ENCODE results near the gene ECT2.
"Not testable (repeated sequence)": the region's sequence is repeated elsewhere in the genome, so short reads cannot be mapped to it uniquely, and the experiment has no call there.

ECT2 gene

GRCh38 chr3:172840463-172840862 is 89.9 kb downstream of the ECT2 start:
- H2AFZ ChIP-seq (ENCODE audit: low read depth, low read length) = no peak overlapping the region
- no peaks in the 10 kb centered on the region for H3K4me1 ChIP-seq (ENCODE audit: insufficient read depth, low read length)
- no peaks in the 10 kb centered on the region for H3K9me3 ChIP-seq (ENCODE audit: low read length)
- H3K36me3 ChIP-seq (ENCODE audit: insufficient read depth, low read length) = no peaks in the 10 kb centered on the region
- no peak overlapping the region for H3K4me3 ChIP-seq (ENCODE audit: low read length)
- H3K27me3 ChIP-seq (ENCODE audit: insufficient read depth, low read length) = no peaks in the 10 kb centered on the region

GRCh38 chr3:172840913-172841312 is 90.4 kb downstream of the ECT2 start:
- Histone ChIP-seq H3K27me3 (ENCODE audit: insufficient read depth, low read length) (no peaks in the 10 kb centered on the region), H3K4me3 (ENCODE audit: low read length) (no peak overlapping the region), H3K4me1 (ENCODE audit: insufficient read depth, low read length) (peaks cover under 1% of the 10 kb centered on the region), H3K36me3 (ENCODE audit: insufficient read depth, low read length) (no peaks in the 10 kb centered on the region), H3K9me3 (ENCODE audit: low read length) (no peaks in the 10 kb centered on the region), H2AFZ (ENCODE audit: low read depth, low read length) (no peak overlapping the region)

- H3K4me3 ChIP-seq (ENCODE audit: low read length) = no peak overlapping the region
- no peaks in the 10 kb centered on the region for H3K36me3 ChIP-seq (ENCODE audit: insufficient read depth, low read length)
- peaks cover 14% of the 10 kb centered on the region for H3K4me1 ChIP-seq (ENCODE audit: insufficient read depth, low read length)
- H3K27me3 ChIP-seq (ENCODE audit: insufficient read depth, low read length) = no peaks in the 10 kb centered on the region
- H3K9me3 ChIP-seq (ENCODE audit: low read length) = no peaks in the 10 kb centered on the region
- no peak overlapping the region for H2AFZ ChIP-seq (ENCODE audit: low read depth, low read length)
Observed at GRCh38 chr3:172844428-172844827, 93.9 kb downstream of the ECT2 start.

- Histone ChIP-seq H2AFZ (ENCODE audit: low read depth, low read length) (no peak overlapping the region), H3K27me3 (ENCODE audit: insufficient read depth, low read length) (no peaks in the 10 kb centered on the region), H3K4me3 (ENCODE audit: low read length) (no peak overlapping the region), H3K36me3 (ENCODE audit: insufficient read depth, low read length) (no peaks in the 10 kb centered on the region), H3K9me3 (ENCODE audit: low read length) (no peaks in the 10 kb centered on the region), H3K4me1 (ENCODE audit: insufficient read depth, low read length) (peaks cover 14% of the 10 kb centered on the region)
Observed at GRCh38 chr3:172846103-172846561, 95.6 kb downstream of the ECT2 start.

GRCh38 chr3:172846706-172847105 is 96.2 kb downstream of the ECT2 start:
- Histone ChIP-seq H3K27me3 (ENCODE audit: insufficient read depth, low read length) (no peaks in the 10 kb centered on the region), H3K4me1 (ENCODE audit: insufficient read depth, low read length) (peaks cover 14% of the 10 kb centered on the region), H3K9me3 (ENCODE audit: low read length) (no peaks in the 10 kb centered on the region), H2AFZ (ENCODE audit: low read depth, low read length) (no peak overlapping the region), H3K4me3 (ENCODE audit: low read length) (no peak overlapping the region), H3K36me3 (ENCODE audit: insufficient read depth, low read length) (no peaks in the 10 kb centered on the region)

- Histone ChIP-seq H3K36me3 (ENCODE audit: insufficient read depth, low read length) (no peaks in the 10 kb centered on the region), H3K9me3 (ENCODE audit: low read length) (no peaks in the 10 kb centered on the region), H3K27me3 (ENCODE audit: insufficient read depth, low read length) (no peaks in the 10 kb centered on the region), H3K4me3 (ENCODE audit: low read length) (no peak overlapping the region), H2AFZ (ENCODE audit: low read depth, low read length) (no peak overlapping the region), H3K4me1 (ENCODE audit: insufficient read depth, low read length) (peaks cover 14% of the 10 kb centered on the region)
Observed at GRCh38 chr3:172847292-172847691, 96.8 kb downstream of the ECT2 start.

- no peaks in the 10 kb centered on the region for H3K27me3 ChIP-seq (ENCODE audit: insufficient read depth, low read length)
- H3K4me3 ChIP-seq (ENCODE audit: low read length) = no peak overlapping the region
- H3K36me3 ChIP-seq (ENCODE audit: insufficient read depth, low read length) = no peaks in the 10 kb centered on the region
- H2AFZ ChIP-seq (ENCODE audit: low read depth, low read length) = no peak overlapping the region
- H3K4me1 ChIP-seq (ENCODE audit: insufficient read depth, low read length) = peaks cover 22% of the 10 kb centered on the region
- H3K9me3 ChIP-seq (ENCODE audit: low read length) = no peaks in the 10 kb centered on the region
Observed at GRCh38 chr3:172848910-172849309, 98.4 kb downstream of the ECT2 start.

- Histone ChIP-seq H3K4me3 (ENCODE audit: low read length) (no peak overlapping the region), H3K4me1 (ENCODE audit: insufficient read depth, low read length) (peaks cover 27% of the 10 kb centered on the region), H3K9me3 (ENCODE audit: low read length) (no peaks in the 10 kb centered on the region), H2AFZ (ENCODE audit: low read depth, low read length) (no peak overlapping the region), H3K36me3 (ENCODE audit: insufficient read depth, low read length) (no peaks in the 10 kb centered on the region), H3K27me3 (ENCODE audit: insufficient read depth, low read length) (no peaks in the 10 kb centered on the region)
Observed at GRCh38 chr3:172853005-172853404, 102.5 kb downstream of the ECT2 start.

GRCh38 chr3:172853921-172854666 is 103.6 kb downstream of the ECT2 start:
- Histone ChIP-seq H3K4me1 (ENCODE audit: insufficient read depth, low read length) (peaks cover 27% of the 10 kb centered on the region), H3K36me3 (ENCODE audit: insufficient read depth, low read length) (no peaks in the 10 kb centered on the region), H2AFZ (ENCODE audit: low read depth, low read length) (peak overlapping the region; percentile 75), H3K27me3 (ENCODE audit: insufficient read depth, low read length) (no peaks in the 10 kb centered on the region), H3K4me3 (ENCODE audit: low read length) (peak overlapping the region; percentile 2), H3K9me3 (ENCODE audit: low read length) (no peaks in the 10 kb centered on the region)

- no peaks in the 10 kb centered on the region for H3K27me3 ChIP-seq (ENCODE audit: insufficient read depth, low read length)
- H3K9me3 ChIP-seq (ENCODE audit: low read length) = no peaks in the 10 kb centered on the region
- no peak overlapping the region for H3K4me3 ChIP-seq (ENCODE audit: low read length)
- no peak overlapping the region for H2AFZ ChIP-seq (ENCODE audit: low read depth, low read length)
- H3K36me3 ChIP-seq (ENCODE audit: insufficient read depth, low read length) = no peaks in the 10 kb centered on the region
- peaks cover 27% of the 10 kb centered on the region for H3K4me1 ChIP-seq (ENCODE audit: insufficient read depth, low read length)
Observed at GRCh38 chr3:172855037-172855436, 104.5 kb downstream of the ECT2 start.

- H3K27me3 ChIP-seq (ENCODE audit: insufficient read depth, low read length) = no peaks in the 10 kb centered on the region
- H3K4me3 ChIP-seq (ENCODE audit: low read length) = no peak overlapping the region
- H3K36me3 ChIP-seq (ENCODE audit: insufficient read depth, low read length) = no peaks in the 10 kb centered on the region
- no peaks in the 10 kb centered on the region for H3K9me3 ChIP-seq (ENCODE audit: low read length)
- peaks cover 27% of the 10 kb centered on the region for H3K4me1 ChIP-seq (ENCODE audit: insufficient read depth, low read length)
- no peak overlapping the region for H2AFZ ChIP-seq (ENCODE audit: low read depth, low read length)
Observed at GRCh38 chr3:172856795-172857742, 106.5 kb downstream of the ECT2 start.

- Histone ChIP-seq H3K4me3 (ENCODE audit: low read length) (no peak overlapping the region), H3K36me3 (ENCODE audit: insufficient read depth, low read length) (no peaks in the 10 kb centered on the region), H3K9me3 (ENCODE audit: low read length) (no peaks in the 10 kb centered on the region), H3K4me1 (ENCODE audit: insufficient read depth, low read length) (peaks cover 19% of the 10 kb centered on the region), H2AFZ (ENCODE audit: low read depth, low read length) (no peak overlapping the region), H3K27me3 (ENCODE audit: insufficient read depth, low read length) (no peaks in the 10 kb centered on the region)
Observed at GRCh38 chr3:172859041-172859440, 108.5 kb downstream of the ECT2 start.

GRCh38 chr3:172866726-172867350 is 116.3 kb downstream of the ECT2 start:
- not testable (repeated sequence) for H2AFZ ChIP-seq (ENCODE audit: low read depth, low read length); H3K4me3 ChIP-seq (ENCODE audit: low read length); H3K4me1 ChIP-seq (ENCODE audit: insufficient read depth, low read length); H3K9me3 ChIP-seq (ENCODE audit: low read length); H3K27me3 ChIP-seq (ENCODE audit: insufficient read depth, low read length); H3K36me3 ChIP-seq (ENCODE audit: insufficient read depth, low read length)
